Fibroblast of peridontal ligament (primary cell): ENCODE data around the gene TMEM240.
"Not testable (repeated sequence)": the region's sequence is repeated elsewhere in the genome, so short reads cannot be mapped to it uniquely, and the experiment has no call there.

Experiments used
- DNase-seq: peaks from one replicate; pipeline ENCODE4 v3.0.0-alpha.2; 2010; ENCODE audit errors: extremely low read depth

TMEM240 gene

GRCh38 chr1:1540818-1541628 lies 599 bp upstream of the TMEM240 start:
- no peak for DNase-seq

- DNase-seq: peak; percentile 26
Observed at GRCh38 chr1:1539310-1540089, 924 bp downstream of the TMEM240 start.

GRCh38 chr1:1538989-1539309 lies 1.5 kb downstream of the TMEM240 start:
- DNase-seq: no peak

GRCh38 chr1:1538334-1538733 lies 2.1 kb downstream of the TMEM240 start:
- no peak for DNase-seq

GRCh38 chr1:1537626-1538250 lies 2.7 kb downstream of the TMEM240 start:
- DNase-seq: no peak

- no peak for DNase-seq
Observed at GRCh38 chr1:1536938-1537546, 3.4 kb downstream of the TMEM240 start.

GRCh38 chr1:1536019-1536937 lies 4.1 kb downstream of the TMEM240 start:
- DNase-seq: no peak

GRCh38 chr1:1535201-1536018 lies 5.0 kb downstream of the TMEM240 start:
- no peak for DNase-seq

GRCh38 chr1:1534401-1535154 lies 5.8 kb downstream of the TMEM240 start:
- DNase-seq: no peak

- not testable (repeated sequence) for DNase-seq
Observed at GRCh38 chr1:1533894-1534291, 6.5 kb downstream of the TMEM240 start.

- DNase-seq: not testable (repeated sequence)
Observed at GRCh38 chr1:1533176-1533893, 7.1 kb downstream of the TMEM240 start.

GRCh38 chr1:1531947-1532346 lies 8.5 kb downstream of the TMEM240 start:
- no peak for DNase-seq

GRCh38 chr1:1529936-1530335 lies 10.5 kb downstream of the TMEM240 start:
- no peak for DNase-seq

GRCh38 chr1:1529321-1529720 lies 11.1 kb downstream of the TMEM240 start:
- no peak for DNase-seq

- no peak for DNase-seq
Observed at GRCh38 chr1:1528301-1529267, 11.8 kb downstream of the TMEM240 start.

GRCh38 chr1:1527092-1527816 lies 13.2 kb downstream of the TMEM240 start:
- DNase-seq: no peak

GRCh38 chr1:1526476-1526875 lies 13.9 kb downstream of the TMEM240 start:
- DNase-seq: not testable (repeated sequence)
